DMS53 treated with DMSO at 0.1 percent for 48 hours (cell line): ENCODE measurements around the gene HERC3.

ENCODE experiments used
- DNase-seq: peaks from one replicate; lab custom pipeline; 2025; ENCODE audit not compliant: unreplicated experiment; lab: John Stamatoyannopoulos, UW

HERC3 gene

GRCh38 chr4:88591787-88592599 lies at the start of gene HERC3:
Gene HERC3, plus strand, starts transcription at chr4:88592480. Its CDS starts 13,344 bp downstream, at chr4:88605824.
- DNase-seq: peak; percentile 46

DNA sequence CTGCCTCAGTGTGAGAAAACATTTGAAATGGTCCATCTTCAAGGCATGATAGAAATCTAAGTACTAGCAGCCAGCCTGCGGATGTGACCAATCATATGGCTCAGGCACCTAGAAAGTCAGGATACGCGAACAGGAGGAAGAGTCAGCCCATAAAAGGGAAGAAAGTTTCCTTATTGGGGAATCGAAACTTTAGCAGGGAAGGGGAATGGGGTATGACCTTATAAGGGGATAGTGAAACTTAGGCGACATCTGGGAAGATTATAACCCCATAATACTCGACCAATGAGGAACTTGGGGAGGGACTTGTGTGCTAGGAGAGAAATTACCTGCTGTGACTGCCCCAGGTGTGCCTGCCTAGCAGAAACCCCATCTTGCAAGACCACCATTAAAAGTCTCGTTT lies 42.5 kb upstream of the HERC3 start:
- DNase-seq: no peak

DNA sequence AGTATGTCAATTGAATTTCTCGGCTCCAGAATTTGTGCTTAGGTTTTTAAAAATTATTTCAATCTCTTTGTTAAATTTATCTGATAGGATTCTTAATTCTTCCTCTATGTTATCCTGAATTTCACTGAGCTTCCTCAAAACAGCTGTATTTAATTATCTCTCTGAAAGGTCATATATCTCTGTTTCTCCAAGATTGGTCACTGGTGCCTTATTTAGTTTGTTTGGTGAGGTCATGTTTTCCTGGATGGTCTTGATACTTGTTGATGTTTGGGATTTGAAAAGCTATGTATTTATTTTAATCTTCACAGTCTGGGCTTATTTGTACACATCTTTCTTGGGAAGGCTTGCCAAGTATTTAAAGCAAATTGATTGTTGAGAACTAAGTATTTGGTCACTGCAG lies 24.7 kb upstream of the HERC3 start:
- no peak for DNase-seq

DNA sequence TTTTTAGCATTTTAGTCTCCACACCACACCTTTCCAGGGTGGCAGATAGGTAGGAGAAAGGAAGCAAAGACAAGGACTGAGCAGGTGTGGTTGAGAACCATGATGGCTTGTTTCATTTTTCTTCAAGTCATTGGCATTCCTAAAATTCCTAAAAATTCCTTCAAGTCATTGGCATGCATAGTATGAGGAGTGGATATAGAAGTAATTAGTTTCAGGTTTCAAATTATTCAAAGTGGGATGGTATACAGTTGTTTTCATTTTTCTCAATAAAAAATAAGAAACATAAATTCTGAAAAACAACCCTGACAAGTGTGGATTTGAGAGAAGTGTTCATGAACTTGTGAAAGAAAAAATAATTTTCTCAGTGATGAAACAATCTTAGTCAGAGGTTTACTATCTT lies 22.3 kb upstream of the HERC3 start:
- DNase-seq: no peak

GRCh38 chr4:88573276-88573980 lies 18.9 kb upstream of the HERC3 start:
- no peak for DNase-seq

GRCh38 chr4:88573995-88574394 lies 18.3 kb upstream of the HERC3 start:
- no peak for DNase-seq

- DNase-seq: no peak
Measured at GRCh38 chr4:88575186-88575585, 17.1 kb upstream of the HERC3 start.

- DNase-seq: no peak
Measured at GRCh38 chr4:88582493-88582892, 9.8 kb upstream of the HERC3 start.

DNA sequence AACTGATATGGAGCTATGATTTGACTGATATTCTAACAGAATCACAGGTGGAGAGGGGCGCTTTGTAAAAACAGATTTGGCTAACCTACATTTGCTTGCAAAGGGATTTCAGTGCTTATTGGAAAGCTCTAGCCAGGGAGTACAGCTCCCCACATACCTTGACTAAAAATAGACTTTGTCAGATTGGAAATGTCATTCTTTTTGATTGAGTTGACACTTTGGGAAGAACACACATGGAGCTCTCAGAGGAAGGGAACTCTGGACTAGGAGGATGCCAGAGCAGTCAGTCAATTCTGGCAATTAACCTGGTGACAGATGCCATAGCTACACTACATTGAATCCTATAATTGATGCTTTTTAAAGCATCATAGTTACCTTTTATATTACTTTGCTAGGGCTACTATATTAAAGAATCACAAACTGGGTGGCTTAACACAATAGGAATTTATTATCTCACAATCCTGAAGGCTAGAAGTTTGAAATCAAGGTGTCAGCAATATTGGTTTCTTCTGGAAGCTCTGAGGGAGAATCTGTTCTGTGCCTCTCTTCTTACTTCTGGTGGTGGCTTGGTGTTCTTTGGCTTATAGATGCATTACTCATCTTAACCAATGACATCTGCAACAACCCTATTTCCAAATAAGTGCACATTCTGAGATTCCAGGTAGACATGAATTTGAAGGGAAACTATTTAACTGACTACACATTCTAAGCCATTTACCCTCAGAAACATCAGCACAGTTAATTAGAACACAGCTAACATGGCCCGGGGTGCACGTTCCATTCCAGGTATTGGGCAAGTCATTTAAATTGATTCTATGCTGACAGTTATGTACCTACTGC lies 8.4 kb upstream of the HERC3 start:
- no peak for DNase-seq

- DNase-seq: no peak
Measured at GRCh38 chr4:88584471-88584900, 7.8 kb upstream of the HERC3 start.

DNA sequence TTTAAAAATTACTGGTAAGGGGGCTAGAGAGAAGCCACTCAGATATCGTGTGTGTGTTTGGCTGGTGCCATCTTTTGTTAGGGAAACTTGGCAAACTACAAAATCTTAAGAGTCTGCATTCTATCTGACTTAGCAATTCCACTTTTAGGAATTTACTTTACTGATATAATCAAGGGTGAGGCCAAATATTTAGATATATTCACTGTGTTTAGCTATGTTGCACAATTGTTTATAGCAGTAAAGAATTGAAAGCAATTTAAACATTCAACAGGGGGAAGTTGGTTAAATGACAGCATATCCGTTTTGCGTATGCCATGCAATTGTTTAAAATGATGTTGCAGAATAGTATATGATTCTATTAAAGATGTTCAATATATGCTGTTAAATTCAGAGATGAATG lies 6.4 kb upstream of the HERC3 start:
- DNase-seq: no peak

DNA sequence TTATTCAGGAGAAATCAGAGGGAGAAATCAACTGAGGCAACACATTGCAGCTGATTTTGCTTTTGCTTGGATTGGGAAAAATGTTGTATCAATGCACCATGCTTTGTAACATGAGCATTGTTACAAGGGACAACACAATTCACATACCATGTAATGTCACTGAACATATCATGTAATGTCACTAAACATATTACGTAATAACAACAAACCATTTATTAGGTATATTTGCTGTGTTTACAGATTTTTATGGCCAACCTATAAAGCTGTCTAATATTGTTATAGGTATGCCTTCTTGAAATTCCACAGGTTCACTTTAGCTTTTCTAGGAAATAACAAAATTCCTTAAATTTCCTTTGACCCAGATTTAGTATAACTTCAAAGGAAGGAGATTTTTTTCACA lies 5.0 kb upstream of the HERC3 start:
- DNase-seq: no peak

- peak; percentile 33 for DNase-seq
Measured at GRCh38 chr4:88592600-88593448, 544 bp downstream of the HERC3 start.

- DNase-seq: no peak
Measured at GRCh38 chr4:88597970-88598660, 5.8 kb downstream of the HERC3 start.

GRCh38 chr4:88599298-88599697 lies 7.0 kb downstream of the HERC3 start:
- no peak for DNase-seq

- DNase-seq: no peak
Measured at GRCh38 chr4:88599714-88600113, 7.4 kb downstream of the HERC3 start.

- no peak for DNase-seq
Measured at GRCh38 chr4:88600176-88600838, 8.0 kb downstream of the HERC3 start.

DNA sequence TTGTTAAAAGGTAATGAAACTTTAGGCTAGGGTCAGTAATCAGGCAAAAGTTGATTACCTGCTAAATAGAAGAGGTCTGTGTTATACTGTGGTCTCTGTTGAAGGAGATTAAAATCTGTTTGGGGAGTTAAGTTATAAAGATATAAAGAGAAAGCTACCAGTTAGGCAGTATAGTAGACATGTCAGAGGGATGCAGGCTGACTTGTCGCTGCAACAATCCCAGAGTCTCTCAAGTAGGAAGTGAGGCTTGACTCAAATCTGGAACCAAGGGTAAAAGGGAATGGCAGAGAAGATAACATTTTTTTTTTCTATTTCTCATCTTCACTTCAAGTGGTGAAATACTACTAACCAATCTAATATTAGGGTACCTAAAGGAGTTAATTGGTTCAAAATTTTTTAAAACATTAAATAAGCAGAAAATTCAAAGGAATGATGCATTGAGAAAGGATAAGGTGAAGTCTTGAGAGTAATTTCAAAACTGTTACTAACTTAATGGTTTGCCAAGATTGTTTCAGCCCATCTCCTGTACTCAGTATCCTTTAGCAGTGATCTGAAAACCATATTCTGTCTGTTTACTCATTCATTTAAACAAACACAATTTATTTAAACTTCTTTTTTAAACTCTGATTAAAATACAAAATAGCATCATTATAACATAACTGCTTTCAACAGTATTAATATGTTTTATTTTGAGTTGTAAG lies 12.8 kb downstream of the HERC3 start:
- DNase-seq: no peak

DNA sequence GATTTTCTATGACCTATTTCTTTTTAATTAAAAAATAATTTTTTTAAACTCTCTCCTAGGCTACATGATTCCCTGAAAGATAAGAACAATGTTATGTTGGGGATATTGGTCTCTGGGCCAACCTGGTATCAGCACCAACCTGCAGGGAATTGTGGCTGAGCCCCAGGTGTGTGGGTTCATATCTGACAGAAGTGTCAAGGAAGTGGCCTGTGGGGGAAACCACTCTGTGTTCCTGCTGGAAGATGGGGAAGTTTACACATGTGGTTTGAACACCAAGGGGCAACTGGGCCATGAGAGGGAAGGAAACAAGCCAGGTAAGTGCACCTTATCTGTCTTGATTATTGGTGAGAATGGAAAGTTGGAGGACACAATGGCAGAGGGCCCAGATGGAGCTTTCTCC lies 13.5 kb downstream of the HERC3 start:
- no peak for DNase-seq
